HG03196 (cell line): Measurements from ENCODE around the gene NCOA6.

ENCODE experiments used
- ATAC-seq: cut with Tn5 transposase; IDR thresholded peaks from one replicate; pipeline ENCODE4 v1.9.1; 2021; ENCODE audit not compliant: unreplicated experiment

The NCOA6 gene

DNA sequence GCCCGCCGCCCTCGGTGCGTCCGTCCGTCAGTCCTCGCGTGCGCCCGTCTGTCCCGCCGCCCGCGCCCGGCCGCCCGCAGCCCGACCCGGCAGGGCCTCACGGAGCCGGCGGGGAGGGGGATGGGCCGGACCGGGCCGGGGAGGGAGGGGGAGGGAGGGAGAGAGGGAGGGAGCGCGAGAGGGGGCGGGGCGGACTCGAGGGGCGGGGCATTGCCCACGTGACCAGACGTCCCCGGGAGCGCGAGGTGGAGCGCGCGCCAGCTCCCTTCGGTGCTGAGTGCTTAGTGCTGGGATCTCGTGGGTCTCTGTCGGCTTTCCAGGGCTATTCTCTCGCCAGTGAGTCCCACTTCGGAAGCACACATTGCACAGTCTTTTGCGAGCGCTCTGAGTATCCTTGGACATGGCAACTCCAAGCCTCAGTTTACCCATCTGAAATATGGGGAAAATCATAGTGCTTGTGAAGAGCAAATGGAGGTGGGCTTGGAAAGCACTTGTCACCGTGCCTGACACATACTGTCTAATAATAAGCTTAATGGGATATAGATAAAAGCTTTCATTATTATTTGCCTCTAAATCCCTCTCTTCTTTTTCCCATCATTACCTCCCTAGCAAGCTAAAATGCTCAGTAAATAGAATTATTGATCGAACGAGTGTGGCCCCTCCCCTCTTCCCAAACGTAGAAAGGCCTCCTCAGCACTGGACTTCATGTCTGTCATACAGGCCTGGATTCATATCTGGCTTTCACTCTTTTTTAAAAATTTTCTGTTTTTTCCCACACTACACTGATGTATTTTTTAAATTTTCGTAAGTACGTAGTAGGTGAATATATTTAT is at the start of gene NCOA6:
Gene NCOA6 (minus strand): TSS at position 122 of the 833 bp plus-strand sequence. CDS start 43,296 bp downstream, outside the sequence.
- peak; percentile 58 for ATAC-seq

- ATAC-seq: no peak
Measured at GRCh38 chr20:34874094-34874654, 48.7 kb upstream of the NCOA6 start.

DNA sequence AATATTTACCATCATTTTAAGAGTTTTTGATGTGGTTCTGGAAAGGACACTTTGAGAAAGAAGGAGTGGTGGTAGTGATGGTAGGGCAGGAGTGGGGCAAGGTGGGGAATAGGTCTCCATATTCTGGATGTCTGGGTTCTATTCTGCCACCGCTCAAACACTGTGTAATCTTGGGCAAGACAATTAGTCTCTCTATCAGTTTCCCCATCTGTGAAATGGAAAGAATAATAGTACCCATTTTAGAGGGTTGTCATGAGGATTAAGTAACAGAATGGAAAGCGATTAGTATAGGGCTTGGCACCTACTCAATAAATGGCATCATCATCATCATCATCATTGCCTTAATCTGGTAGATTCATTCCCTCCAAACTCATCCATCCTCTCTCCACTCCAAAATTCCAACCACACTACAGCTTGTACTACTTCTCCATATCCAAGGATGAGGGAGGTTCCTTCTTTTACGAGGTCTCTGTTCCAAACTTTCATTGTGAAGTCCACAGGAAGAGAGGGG is 48.2 kb upstream of the NCOA6 start:
- ATAC-seq: no peak

DNA sequence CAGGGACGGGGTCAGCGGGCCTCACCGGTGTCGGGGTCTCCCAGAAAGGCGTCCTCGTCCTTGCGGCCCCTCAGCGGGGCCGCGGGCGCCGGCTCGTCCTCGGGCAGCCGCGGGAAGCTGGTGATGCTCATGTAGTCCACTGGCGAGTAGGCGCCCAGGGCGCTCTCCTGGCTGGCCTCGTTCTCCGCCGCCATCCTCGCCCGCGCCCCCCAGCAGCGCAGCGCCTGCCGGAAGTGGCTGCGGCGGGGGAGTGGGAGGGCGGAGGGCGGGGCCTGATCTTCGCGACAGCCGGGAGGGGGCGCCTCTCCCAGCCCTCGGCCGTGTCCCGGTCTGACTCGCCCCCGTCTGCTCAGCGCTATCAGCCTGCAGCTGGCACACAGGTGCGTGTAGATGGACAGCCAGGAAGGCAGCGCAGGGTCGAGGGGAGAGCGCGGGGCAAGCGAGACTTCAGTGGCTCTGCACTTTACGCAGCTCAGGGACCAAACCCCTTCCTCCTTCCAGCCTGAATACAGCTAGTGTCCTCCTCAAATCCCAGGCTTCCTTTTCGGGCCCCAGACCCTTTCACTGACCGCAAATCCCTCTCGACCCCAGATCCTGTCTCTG is 47.3 kb upstream of the NCOA6 start, which contains the start of gene GGT7:
Gene GGT7 (minus strand): TSS at position 235 of the 603 bp plus-strand sequence. CDS start 41 bp downstream, at position 194.
- ATAC-seq: peak; percentile 41

GRCh38 chr20:34871966-34872621 is 46.6 kb upstream of the NCOA6 start:
- ATAC-seq: no peak

DNA sequence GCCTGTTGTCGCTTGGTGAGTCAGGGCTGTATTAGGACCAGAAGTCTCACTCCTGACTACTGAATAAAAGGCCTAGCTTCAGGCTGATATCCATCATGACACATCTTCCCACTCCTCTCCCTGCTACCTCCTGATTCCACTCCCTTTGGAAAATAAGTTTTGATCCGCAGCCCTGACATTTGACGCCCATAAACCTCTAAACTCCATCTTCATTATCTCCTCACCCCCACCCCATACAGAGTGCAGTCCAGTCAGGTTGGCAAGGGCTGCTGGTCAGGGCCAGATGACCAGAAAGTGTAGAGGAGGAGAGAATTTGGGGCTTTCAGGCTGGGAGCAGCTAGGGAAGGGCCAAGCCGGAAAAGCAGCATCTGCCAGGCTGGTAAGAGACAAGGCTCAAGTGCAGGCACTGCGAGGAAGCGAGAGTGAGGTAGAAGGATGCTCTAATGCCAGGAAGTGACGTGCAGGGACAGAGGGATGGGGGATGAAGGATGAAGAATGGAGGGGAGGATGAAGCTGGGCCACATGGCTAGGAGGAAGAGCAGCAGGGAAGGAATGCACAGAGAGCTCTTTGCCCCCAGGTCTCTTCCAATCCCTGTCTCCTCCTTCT is 46.0 kb upstream of the NCOA6 start:
- no peak for ATAC-seq

DNA sequence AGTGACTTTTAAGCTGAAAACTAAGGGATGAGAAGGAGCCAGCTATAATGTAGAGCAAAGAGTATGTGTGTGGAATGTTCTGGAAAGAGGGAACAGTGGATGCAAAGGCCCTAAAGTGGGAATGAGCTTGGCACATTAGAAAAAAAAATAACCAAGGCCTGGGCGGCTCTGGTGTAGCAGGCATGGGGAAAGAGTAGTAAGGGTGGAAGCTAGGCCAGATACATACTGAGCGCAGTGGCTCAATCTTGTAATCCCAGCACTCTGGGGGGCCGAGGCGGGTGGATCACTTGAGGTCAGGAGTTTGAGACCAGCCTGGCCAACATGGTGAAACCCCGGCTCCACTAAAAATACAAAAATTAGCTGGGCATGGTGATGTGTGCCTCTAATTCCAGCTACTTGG is 38.8 kb upstream of the NCOA6 start:
- ATAC-seq: no peak

DNA sequence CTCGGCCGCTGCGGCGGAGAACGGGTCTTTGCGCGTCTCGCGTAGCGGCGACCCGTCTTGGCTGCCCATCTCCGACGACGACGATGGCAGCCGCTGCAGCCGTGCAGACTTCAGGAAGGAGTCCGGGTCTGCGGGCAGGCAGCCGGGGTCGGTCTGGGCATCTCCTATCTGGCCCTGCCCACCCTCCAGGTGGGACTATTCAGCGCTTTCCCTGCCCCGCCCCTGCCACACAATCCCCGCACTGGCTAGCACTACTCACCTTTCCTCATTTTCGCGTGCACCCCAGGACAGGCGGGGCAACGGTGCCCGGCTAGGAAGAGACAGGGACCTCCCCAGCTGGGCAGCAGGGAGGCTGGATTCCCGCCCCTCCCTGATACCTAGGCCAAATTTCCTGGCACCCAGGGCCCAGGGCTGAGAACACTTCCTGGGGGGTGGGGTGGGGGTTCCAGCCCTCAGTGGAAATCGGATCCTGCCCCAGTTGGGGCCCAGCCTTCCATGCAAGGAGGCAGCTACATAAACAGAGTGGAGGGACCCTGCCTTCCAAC is 38.0 kb upstream of the NCOA6 start:
- ATAC-seq: no peak

- no peak for ATAC-seq
Measured at GRCh38 chr20:34862724-34863123, 37.3 kb upstream of the NCOA6 start.

- ATAC-seq: no peak
Measured at GRCh38 chr20:34861386-34862084, 36.1 kb upstream of the NCOA6 start.

DNA sequence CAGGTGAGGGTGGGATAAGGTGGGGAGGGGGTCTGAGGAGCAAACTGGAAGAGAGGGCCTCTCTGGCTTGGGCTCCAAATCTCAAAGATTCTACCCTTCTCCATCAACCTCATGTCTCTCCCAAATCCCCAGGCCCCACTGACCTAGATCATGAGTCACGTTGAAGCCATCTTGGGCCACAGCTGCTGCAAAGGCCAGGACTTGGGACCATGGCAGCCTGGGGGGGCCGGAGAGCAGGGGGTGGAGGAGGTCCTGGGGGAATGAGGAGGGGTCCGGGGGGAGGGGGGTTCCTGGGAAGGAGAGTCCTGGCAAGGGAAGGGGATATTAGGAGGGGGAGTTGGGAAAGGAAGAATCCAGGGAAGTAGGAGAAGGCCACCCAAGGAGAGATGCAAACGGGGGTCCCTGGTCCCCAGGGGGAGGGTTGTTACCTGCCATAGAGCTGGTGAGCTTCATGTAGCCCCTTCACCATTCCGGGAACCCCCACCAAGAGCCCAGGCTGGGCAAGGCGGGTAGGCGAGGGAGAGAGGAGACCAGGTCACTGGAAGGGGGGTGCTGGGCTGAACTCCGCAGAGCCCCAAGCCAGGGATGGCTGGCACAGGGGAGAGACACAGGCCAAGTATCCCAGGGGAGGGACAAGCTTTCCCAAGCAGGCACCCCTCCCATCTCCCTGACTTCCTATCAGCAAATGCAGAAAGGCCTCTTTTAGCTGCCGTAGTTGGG is 34.5 kb upstream of the NCOA6 start:
- no peak for ATAC-seq

- ATAC-seq: no peak
Measured at GRCh38 chr20:34859367-34859766, 33.9 kb upstream of the NCOA6 start.

- no peak for ATAC-seq
Measured at GRCh38 chr20:34852298-34852697, 26.8 kb upstream of the NCOA6 start.

GRCh38 chr20:34850969-34851368 is 25.5 kb upstream of the NCOA6 start:
- no peak for ATAC-seq

- no peak for ATAC-seq
Measured at GRCh38 chr20:34849778-34850177, 24.3 kb upstream of the NCOA6 start.

- no peak for ATAC-seq
Measured at GRCh38 chr20:34848597-34848996, 23.1 kb upstream of the NCOA6 start.

GRCh38 chr20:34843421-34843820 is 18.0 kb upstream of the NCOA6 start:
- ATAC-seq: no peak

DNA sequence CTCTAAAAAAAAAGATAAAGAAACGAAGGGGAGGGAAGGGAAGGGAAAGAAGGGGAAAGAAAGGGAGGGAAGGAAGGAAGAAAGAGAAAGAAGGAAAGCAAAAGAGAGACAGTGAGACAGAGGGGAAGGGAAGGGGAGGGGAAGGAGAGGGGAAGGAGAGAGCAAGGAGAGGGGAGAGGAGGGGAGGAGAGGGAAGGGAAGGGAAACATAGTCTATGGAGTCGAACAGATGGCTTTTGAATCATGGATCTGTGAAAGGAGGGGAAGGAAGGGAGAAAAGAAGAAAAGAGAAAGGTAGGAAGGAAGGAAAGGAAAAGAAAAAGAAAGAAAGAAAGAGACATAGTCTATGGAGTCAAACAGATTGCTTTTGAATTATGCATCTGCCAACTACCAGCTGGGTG is 16.7 kb upstream of the NCOA6 start:
- no peak for ATAC-seq

GRCh38 chr20:34834459-34834893 is 9.0 kb upstream of the NCOA6 start:
- no peak for ATAC-seq
